ENCODE measurements around the gene THTPA. TPM values are rescaled to one million over a fixed set of nuclear protein-coding genes. Genes with fewer than 3 reads are reported as not detected.
A peak's percentile ranks its signal among the peaks of the same experiment; 100 is the strongest.

THTPA gene
- total RNA-seq, 1 experiment from 2014 or later, result 20.0 TPM

GRCh38 chr14:23551266-23552028 lies 4.6 kb upstream of the THTPA start, which contains the start of gene ZFHX2:
Gene ZFHX2, minus strand, starts transcription at chr14:23551765. Its CDS starts 16,440 bp downstream, at chr14:23535325.
- Mint-ChIP-seq H3K4me1 (peaks cover 9% of the 10 kb centered on the region), H3K36me3 (no peaks in the 10 kb centered on the region), H3K4me3 (no peak within 1 kb of the TSS), H3K9me3 (no peaks in the 10 kb centered on the region), H3K27me3 (ENCODE audit: low read depth) (no peaks in the 10 kb centered on the region), H3K27ac (peak within 1 kb of the TSS; percentile 85)
- ATAC-seq (peak; percentile 63), DNase-seq (ENCODE audit: low spot score) (peak; percentile 94)
- POLR2A ChIA-PET, result interaction anchor here (0.6 to 7.8 kb wide), 4 partner anchors 9 to 14 kb away, joined by 3 to 100 read pairs (median 3); no protein-coding TSS in a partner anchor
- TF ChIP-seq NR1H2 (CRISPR knock-in tag; IDR thresholded peaks at IDR 0.05), result no peak
- peak; percentile 36; the same call in 1 of the 2 replicates for TF ChIP-seq GABPB1 (CRISPR knock-in tag; IDR thresholded peaks at IDR 0.05)
- TF ChIP-seq ZBTB43 (CRISPR knock-in tag; IDR thresholded peaks at IDR 0.05), result 0 out of 2 replicates have a peak, but pooled peaks have one; percentile 33
- TF ChIP-seq MAX (CRISPR knock-in tag; IDR thresholded peaks at IDR 0.05), result peak; percentile 19; the same call in 1 of the 2 replicates
- TF ChIP-seq HMGXB4 (CRISPR knock-in tag; IDR thresholded peaks at IDR 0.05), result 0 out of 2 replicates have a peak, but pooled peaks have one; percentile 48
- peak; percentile 97; the same call in 1 of the 2 replicates for TF ChIP-seq ELF4 (CRISPR knock-in tag; IDR thresholded peaks at IDR 0.05; ENCODE audit: low read depth)
- no peak for TF ChIP-seq CDX4 (CRISPR knock-in tag; IDR thresholded peaks at IDR 0.05; ENCODE audit: borderline replicate concordance)
- TF ChIP-seq TEAD1 (CRISPR knock-in tag; IDR thresholded peaks at IDR 0.05), result peak; percentile 26; the same call in 1 of the 2 replicates
- TF ChIP-seq ZNF396 (CRISPR knock-in tag; IDR thresholded peaks at IDR 0.05; ENCODE audit: borderline replicate concordance), result no peak
- 0 out of 2 replicates have a peak, but pooled peaks have one; percentile 29 for TF ChIP-seq FOXK1 (CRISPR knock-in tag; IDR thresholded peaks at IDR 0.05)
- TF ChIP-seq ZNF263 (CRISPR knock-in tag; IDR thresholded peaks at IDR 0.05; ENCODE audit: low read depth), result peak; percentile 100
- no peak for TF ChIP-seq AR (CRISPR knock-in tag; IDR thresholded peaks at IDR 0.05)
- peak; percentile 29; the same call in 1 of the 2 replicates for TF ChIP-seq ARID4B (CRISPR knock-in tag; IDR thresholded peaks at IDR 0.05; ENCODE audit: borderline replicate concordance)
- TF ChIP-seq KAT7 (CRISPR knock-in tag; IDR thresholded peaks at IDR 0.05; ENCODE audit: borderline replicate concordance), result 0 out of 2 replicates have a peak, but pooled peaks have one; percentile 87
- TF ChIP-seq NFE2L1 (CRISPR knock-in tag; IDR thresholded peaks at IDR 0.05), result peak; percentile 49; the same call in 1 of the 2 replicates
- TF ChIP-seq SP1 (CRISPR knock-in tag; conservative IDR thresholded peaks at IDR 0.05), result peak; percentile 75
- CTCF ChIA-PET, result interaction anchor here (0.6 to 3.9 kb wide), 10 partner anchors 10 to 81 kb away, joined by 3 to 30 read pairs (median 3); no protein-coding TSS in a partner anchor
